K562 (cell line): ENCODE data around the gene PRR29. TPM values are rescaled to one million over a fixed set of nuclear protein-coding genes. Genes with fewer than 3 reads are reported as not detected.

ENCODE experiments used
- BCL6 ChIP-seq: fragments of 250-450 bp; sonication (Bioruptor Pico); IDR thresholded peaks from 2 replicates; pipeline ENCODE4 v1.4.0; 2020
- CBX5 ChIP-seq: IDR thresholded peaks from 2 replicates; pipeline ENCODE4 v1.6.1; 2014; ENCODE audit warnings: low read depth, borderline replicate concordance
- CTBP1 ChIP-seq: fragments of 450-650 bp; IDR thresholded peaks from 2 replicates; pipeline ENCODE4 v1.6.1; 2016; ENCODE audit warnings: borderline replicate concordance
- GABPB1 ChIP-seq: sonication (generic); formaldehyde crosslinking; IDR thresholded peaks from 2 replicates; pipeline ENCODE4 v1.8.0; 2022; ENCODE audit warnings: mild to moderate bottlenecking, missing genetic modification reagents
- GTF2A2 ChIP-seq: IDR thresholded peaks from 2 replicates; pipeline ENCODE4 v1.6.1; 2016; ENCODE audit warnings: mild to moderate bottlenecking, missing genetic modification characterization, missing compliant biosample characterization
- HDGF ChIP-seq: fragments of 450-650 bp; IDR thresholded peaks from 2 replicates; pipeline ENCODE4 v1.6.1; 2016
- NRF1 ChIP-seq, 2 experiments: fragments of 450-650 bp; IDR thresholded peaks in 1 of 2; conservative IDR thresholded peaks in 1 of 2; 2 replicates each; pipeline ENCODE4 v1.6.1; 2014; ENCODE audit warnings: mild to moderate bottlenecking in 2 of 2
- PHB2 ChIP-seq: fragments of 450-650 bp; IDR thresholded peaks from 2 replicates; pipeline ENCODE4 v1.6.1; 2017; ENCODE audit warnings: low read depth
- PHF21A ChIP-seq: fragments of 450-650 bp; IDR thresholded peaks from 2 replicates; pipeline ENCODE4 v1.6.1; 2017; ENCODE audit warnings: low read depth, borderline replicate concordance
- SRSF7 ChIP-seq: fragments of 200-400 bp; formaldehyde crosslinking; optimal IDR thresholded peaks from 2 replicates; pipeline ENCODE3; 2017; ENCODE audit warnings: mild to moderate bottlenecking, low read depth, low read length
- ZSCAN29 ChIP-seq: fragments of 450-650 bp; IDR thresholded peaks from 2 replicates; pipeline ENCODE4 v1.6.1; 2017
- polyA plus RNA-seq, 8 experiments: library from polyadenylated mRNA; depleted of rRNA in 4 of 8; stranded (reverse) in 5 of 8; unstranded in 3 of 8; fragments of >200 nt; fragmentation: Nextera tagmentation in 2 of 8; fragmentation: Illumina TruSeq in 1 of 8; extraction: Ambion mirVana in 2 of 8; extraction: Trizol in 1 of 8; gene quantifications; 2 replicates each; pipeline versions ENCODE4 v1.2.1 to v1.2.3, GENCODE V29; 2011 to 2014; ENCODE audit warnings: inconsistent platforms in 1 of 8, missing spikeins in 1 of 8
- total RNA-seq, 7 experiments: library from RNA; depleted of rRNA in 6 of 7; stranded (reverse); fragments of >200 nt in 6 of 7; fragmentation: Illumina TruSeq in 2 of 7; extraction: Trizol in 2 of 7; gene quantifications; 2 replicates each; pipeline versions ENCODE4 v1.2.1 to v1.2.3, GENCODE V29; 2011 to 2021; ENCODE audit warnings: low replicate concordance in 1 of 7
- TF ChIP-seq, protein P1 (sequence below), 2 experiments: fragments of 450-650 bp; IDR thresholded peaks; 2 replicates each; pipeline ENCODE4 v1.6.1; 2016
- TF ChIP-seq, protein P2 (sequence below): fragments of 250-450 bp; sonication (Bioruptor Pico); IDR thresholded peaks from 2 replicates; pipeline ENCODE4 v1.4.0; 2020
- TF ChIP-seq, protein P3 (sequence below): fragments of 250-450 bp; sonication (Bioruptor Pico); IDR thresholded peaks from 2 replicates; pipeline ENCODE4 v1.5.0; 2021
- TF ChIP-seq, protein P4 (sequence below): fragments of 450-650 bp; IDR thresholded peaks from 2 replicates; pipeline ENCODE4 v1.6.1; 2016; ENCODE audit warnings: borderline replicate concordance
- TF ChIP-seq, protein P5 (sequence below): fragments of 450-650 bp; conservative IDR thresholded peaks from 2 replicates; pipeline ENCODE4 v1.6.1; 2016; ENCODE audit warnings: missing genetic modification characterization, low read depth, mild to moderate bottlenecking, missing compliant biosample characterization, moderate library complexity
- TF ChIP-seq, protein P6 (sequence below): fragments of 250-450 bp; sonication (Bioruptor Pico); IDR thresholded peaks from 2 replicates; pipeline ENCODE4 v1.8.0; 2021; ENCODE audit warnings: borderline replicate concordance, mild to moderate bottlenecking, moderate library complexity; ENCODE audit not compliant: poor library complexity, severe bottlenecking

PRR29 gene
- total and polyA plus RNA-seq, 9 of the 15 experiments (the other 6 are each of a cell fraction or from before 2014, with no cell fraction given) = 0.08 to 0.58 (median 0.15) TPM; not detected in 5

DNA sequence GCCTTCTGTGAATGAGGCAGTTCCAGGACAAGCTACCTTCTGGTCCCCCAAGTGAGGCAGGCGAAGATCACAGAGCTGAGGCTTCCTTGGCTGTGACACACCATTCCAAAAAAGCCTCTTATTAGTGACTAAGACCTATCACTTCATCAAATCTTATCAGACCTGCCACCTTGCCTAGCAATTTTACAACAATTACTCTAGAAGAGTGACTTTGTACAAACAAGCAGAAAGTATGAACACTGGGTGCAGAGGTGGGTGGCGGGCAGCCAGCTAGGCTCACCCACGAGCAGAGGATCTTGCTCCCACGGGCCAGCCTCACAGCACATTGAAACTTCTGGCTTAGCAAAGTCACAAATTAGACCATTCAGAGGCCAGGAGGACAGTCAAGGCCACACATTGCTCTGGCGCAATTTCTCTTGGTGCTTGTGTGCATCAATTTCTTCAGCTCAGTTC lies 24.5 kb downstream of the PRR29 start (continued):
- TF ChIP-seq ZSCAN29 = no peak
- no peak for TF ChIP-seq HDGF
- TF ChIP-seq NRF1 (conservative IDR thresholded peaks at IDR 0.05 in 1 of 2, IDR thresholded peaks at IDR 0.05 in 1 of 2) = no peak
- TF ChIP-seq CTBP1 = peak; percentile 57; the same call in 1 of the 2 replicates
- no peak for TF ChIP-seq PHB2
- no peak for TF ChIP-seq CBX5
- TF ChIP-seq GABPB1 (CRISPR knock-in tag) = no peak
- TF ChIP-seq, protein P1, sequence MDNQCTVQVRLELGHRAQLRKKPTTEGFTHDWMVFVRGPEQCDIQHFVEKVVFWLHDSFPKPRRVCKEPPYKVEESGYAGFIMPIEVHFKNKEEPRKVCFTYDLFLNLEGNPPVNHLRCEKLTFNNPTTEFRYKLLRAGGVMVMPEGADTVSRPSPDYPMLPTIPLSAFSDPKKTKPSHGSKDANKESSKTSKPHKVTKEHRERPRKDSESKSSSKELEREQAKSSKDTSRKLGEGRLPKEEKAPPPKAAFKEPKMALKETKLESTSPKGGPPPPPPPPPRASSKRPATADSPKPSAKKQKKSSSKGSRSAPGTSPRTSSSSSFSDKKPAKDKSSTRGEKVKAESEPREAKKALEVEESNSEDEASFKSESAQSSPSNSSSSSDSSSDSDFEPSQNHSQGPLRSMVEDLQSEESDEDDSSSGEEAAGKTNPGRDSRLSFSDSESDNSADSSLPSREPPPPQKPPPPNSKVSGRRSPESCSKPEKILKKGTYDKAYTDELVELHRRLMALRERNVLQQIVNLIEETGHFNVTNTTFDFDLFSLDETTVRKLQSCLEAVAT (IDR thresholded peaks at IDR 0.05) = no peak
- no peak for TF ChIP-seq SRSF7
- TF ChIP-seq, protein P2, sequence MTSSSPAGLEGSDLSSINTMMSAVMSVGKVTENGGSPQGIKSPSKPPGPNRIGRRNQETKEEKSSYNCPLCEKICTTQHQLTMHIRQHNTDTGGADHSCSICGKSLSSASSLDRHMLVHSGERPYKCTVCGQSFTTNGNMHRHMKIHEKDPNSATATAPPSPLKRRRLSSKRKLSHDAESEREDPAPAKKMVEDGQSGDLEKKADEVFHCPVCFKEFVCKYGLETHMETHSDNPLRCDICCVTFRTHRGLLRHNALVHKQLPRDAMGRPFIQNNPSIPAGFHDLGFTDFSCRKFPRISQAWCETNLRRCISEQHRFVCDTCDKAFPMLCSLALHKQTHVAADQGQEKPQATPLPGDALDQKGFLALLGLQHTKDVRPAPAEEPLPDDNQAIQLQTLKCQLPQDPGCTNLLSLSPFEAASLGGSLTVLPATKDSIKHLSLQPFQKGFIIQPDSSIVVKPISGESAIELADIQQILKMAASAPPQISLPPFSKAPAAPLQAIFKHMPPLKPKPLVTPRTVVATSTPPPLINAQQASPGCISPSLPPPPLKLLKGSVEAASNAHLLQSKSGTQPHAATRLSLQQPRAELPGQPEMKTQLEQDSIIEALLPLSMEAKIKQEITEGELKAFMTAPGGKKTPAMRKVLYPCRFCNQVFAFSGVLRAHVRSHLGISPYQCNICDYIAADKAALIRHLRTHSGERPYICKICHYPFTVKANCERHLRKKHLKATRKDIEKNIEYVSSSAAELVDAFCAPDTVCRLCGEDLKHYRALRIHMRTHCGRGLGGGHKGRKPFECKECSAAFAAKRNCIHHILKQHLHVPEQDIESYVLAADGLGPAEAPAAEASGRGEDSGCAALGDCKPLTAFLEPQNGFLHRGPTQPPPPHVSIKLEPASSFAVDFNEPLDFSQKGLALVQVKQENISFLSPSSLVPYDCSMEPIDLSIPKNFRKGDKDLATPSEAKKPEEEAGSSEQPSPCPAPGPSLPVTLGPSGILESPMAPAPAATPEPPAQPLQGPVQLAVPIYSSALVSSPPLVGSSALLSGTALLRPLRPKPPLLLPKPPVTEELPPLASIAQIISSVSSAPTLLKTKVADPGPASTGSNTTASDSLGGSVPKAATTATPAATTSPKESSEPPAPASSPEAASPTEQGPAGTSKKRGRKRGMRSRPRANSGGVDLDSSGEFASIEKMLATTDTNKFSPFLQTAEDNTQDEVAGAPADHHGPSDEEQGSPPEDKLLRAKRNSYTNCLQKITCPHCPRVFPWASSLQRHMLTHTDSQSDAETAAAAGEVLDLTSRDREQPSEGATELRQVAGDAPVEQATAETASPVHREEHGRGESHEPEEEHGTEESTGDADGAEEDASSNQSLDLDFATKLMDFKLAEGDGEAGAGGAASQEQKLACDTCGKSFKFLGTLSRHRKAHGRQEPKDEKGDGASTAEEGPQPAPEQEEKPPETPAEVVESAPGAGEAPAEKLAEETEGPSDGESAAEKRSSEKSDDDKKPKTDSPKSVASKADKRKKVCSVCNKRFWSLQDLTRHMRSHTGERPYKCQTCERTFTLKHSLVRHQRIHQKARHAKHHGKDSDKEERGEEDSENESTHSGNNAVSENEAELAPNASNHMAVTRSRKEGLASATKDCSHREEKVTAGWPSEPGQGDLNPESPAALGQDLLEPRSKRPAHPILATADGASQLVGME (CRISPR knock-in tag) = no peak
- TF ChIP-seq, protein P3, sequence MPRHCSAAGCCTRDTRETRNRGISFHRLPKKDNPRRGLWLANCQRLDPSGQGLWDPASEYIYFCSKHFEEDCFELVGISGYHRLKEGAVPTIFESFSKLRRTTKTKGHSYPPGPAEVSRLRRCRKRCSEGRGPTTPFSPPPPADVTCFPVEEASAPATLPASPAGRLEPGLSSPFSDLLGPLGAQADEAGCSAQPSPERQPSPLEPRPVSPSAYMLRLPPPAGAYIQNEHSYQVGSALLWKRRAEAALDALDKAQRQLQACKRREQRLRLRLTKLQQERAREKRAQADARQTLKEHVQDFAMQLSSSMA = no peak
- TF ChIP-seq PHF21A = no peak
- TF ChIP-seq, protein P4, sequence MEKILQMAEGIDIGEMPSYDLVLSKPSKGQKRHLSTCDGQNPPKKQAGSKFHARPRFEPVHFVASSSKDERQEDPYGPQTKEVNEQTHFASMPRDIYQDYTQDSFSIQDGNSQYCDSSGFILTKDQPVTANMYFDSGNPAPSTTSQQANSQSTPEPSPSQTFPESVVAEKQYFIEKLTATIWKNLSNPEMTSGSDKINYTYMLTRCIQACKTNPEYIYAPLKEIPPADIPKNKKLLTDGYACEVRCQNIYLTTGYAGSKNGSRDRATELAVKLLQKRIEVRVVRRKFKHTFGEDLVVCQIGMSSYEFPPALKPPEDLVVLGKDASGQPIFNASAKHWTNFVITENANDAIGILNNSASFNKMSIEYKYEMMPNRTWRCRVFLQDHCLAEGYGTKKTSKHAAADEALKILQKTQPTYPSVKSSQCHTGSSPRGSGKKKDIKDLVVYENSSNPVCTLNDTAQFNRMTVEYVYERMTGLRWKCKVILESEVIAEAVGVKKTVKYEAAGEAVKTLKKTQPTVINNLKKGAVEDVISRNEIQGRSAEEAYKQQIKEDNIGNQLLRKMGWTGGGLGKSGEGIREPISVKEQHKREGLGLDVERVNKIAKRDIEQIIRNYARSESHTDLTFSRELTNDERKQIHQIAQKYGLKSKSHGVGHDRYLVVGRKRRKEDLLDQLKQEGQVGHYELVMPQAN = no peak
- TF ChIP-seq BCL6 (CRISPR knock-in tag) = no peak
- TF ChIP-seq, protein P5, sequence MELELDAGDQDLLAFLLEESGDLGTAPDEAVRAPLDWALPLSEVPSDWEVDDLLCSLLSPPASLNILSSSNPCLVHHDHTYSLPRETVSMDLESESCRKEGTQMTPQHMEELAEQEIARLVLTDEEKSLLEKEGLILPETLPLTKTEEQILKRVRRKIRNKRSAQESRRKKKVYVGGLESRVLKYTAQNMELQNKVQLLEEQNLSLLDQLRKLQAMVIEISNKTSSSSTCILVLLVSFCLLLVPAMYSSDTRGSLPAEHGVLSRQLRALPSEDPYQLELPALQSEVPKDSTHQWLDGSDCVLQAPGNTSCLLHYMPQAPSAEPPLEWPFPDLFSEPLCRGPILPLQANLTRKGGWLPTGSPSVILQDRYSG (tag) = 0 out of 2 replicates have a peak, but pooled peaks have one; percentile 59
- TF ChIP-seq, protein P6, sequence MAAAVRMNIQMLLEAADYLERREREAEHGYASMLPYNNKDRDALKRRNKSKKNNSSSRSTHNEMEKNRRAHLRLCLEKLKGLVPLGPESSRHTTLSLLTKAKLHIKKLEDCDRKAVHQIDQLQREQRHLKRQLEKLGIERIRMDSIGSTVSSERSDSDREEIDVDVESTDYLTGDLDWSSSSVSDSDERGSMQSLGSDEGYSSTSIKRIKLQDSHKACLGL (CRISPR knock-in tag) = no peak
- no peak for TF ChIP-seq GTF2A2 (tag)
